ENCODE results near the gene MFAP4.

GRCh38 chr17:19412510-19412909 lies 25.5 kb upstream of the MFAP4 start:
- TF ChIP-seq, protein P1, sequence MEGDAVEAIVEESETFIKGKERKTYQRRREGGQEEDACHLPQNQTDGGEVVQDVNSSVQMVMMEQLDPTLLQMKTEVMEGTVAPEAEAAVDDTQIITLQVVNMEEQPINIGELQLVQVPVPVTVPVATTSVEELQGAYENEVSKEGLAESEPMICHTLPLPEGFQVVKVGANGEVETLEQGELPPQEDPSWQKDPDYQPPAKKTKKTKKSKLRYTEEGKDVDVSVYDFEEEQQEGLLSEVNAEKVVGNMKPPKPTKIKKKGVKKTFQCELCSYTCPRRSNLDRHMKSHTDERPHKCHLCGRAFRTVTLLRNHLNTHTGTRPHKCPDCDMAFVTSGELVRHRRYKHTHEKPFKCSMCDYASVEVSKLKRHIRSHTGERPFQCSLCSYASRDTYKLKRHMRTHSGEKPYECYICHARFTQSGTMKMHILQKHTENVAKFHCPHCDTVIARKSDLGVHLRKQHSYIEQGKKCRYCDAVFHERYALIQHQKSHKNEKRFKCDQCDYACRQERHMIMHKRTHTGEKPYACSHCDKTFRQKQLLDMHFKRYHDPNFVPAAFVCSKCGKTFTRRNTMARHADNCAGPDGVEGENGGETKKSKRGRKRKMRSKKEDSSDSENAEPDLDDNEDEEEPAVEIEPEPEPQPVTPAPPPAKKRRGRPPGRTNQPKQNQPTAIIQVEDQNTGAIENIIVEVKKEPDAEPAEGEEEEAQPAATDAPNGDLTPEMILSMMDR (IDR thresholded peaks at IDR 0.05; ENCODE audit: low read depth, low read length, missing input control): no peak
- TF ChIP-seq ATF3 (IDR thresholded peaks at IDR 0.05) (no peak), TAF1 (conservative IDR thresholded peaks at IDR 0.05) (no peak), NR2F2 (IDR thresholded peaks at IDR 0.05) (no peak), RAD21 (IDR thresholded peaks at IDR 0.05) (no peak)

All from liver (tissue), 3 donors.